GM12874 (cell line): ENCODE measurements around the gene TEX13B.

ENCODE experiments used
- CTCF ChIP-seq: IDR thresholded peaks from 2 replicates; pipeline ENCODE4 v1.5.1; 2011; ENCODE audit warnings: low read depth, mild to moderate bottlenecking, control low read depth, low read length, moderate library complexity; ENCODE audit not compliant: insufficient read depth

TEX13B gene

GRCh38 chrX:107935664-107936433 lies 46.3 kb downstream of the TEX13B start:
- TF ChIP-seq CTCF = no peak

- no peak for TF ChIP-seq CTCF
Measured at GRCh38 chrX:107935200-107935599, 47.0 kb downstream of the TEX13B start.

GRCh38 chrX:107934262-107934661 lies 47.9 kb downstream of the TEX13B start:
- TF ChIP-seq CTCF = no peak
